Thyroid gland (tissue), 4 donors: ENCODE data around the gene PFDN1.

Source experiments
- POLR2A ChIP-seq, 2 donors: fragments of 450-650 bp; IDR thresholded peaks; one replicate each; pipeline ENCODE4 v1.6.1; 2017; ENCODE audit warnings: antibody characterized with exemption in 2 of 2, mild to moderate bottlenecking in 2 of 2, moderate library complexity in 1 of 2
- TF ChIP-seq, protein P1 (sequence below), 6 experiments: fragments of 200-600 bp in 3 of 6; fragments of 450-650 bp in 3 of 6; sonication (generic) in 3 of 6; IDR thresholded peaks; one replicate each; pipeline ENCODE4 v1.5.1; 2016 to 2019; ENCODE audit warnings: antibody characterized with exemption in 6 of 6, mild to moderate bottlenecking in 2 of 6, inconsistent platforms in 1 of 6, moderate library complexity in 1 of 6

DNA sequence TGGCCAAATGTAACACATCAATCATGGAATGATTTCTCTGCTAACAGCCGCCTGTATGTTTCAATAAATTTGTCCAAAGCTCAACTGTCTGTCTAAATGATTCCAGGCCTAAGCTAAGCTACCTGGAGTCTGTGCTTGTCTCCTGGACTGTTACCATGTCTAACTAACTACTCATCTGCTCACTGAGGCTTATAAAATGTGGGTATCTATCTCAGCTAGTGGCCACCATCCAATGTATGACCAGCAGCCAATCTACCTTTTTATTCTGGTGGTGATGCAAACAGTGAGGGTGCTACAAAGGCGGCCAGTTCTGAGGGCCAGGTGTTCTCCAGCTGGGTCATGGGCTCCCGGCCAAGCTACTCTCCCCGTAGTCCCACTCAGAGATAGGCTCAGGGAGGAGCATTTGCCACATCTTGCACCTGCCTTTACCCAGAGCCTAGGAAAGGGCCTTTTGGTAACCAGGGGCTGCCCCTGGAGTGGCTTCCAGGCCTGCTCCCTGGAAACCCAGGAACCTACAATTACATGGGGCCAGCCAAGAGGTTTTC, 59.1 kb downstream of the PFDN1 start:
- TF ChIP-seq, protein P1, sequence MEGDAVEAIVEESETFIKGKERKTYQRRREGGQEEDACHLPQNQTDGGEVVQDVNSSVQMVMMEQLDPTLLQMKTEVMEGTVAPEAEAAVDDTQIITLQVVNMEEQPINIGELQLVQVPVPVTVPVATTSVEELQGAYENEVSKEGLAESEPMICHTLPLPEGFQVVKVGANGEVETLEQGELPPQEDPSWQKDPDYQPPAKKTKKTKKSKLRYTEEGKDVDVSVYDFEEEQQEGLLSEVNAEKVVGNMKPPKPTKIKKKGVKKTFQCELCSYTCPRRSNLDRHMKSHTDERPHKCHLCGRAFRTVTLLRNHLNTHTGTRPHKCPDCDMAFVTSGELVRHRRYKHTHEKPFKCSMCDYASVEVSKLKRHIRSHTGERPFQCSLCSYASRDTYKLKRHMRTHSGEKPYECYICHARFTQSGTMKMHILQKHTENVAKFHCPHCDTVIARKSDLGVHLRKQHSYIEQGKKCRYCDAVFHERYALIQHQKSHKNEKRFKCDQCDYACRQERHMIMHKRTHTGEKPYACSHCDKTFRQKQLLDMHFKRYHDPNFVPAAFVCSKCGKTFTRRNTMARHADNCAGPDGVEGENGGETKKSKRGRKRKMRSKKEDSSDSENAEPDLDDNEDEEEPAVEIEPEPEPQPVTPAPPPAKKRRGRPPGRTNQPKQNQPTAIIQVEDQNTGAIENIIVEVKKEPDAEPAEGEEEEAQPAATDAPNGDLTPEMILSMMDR (IDR thresholded peaks at IDR 0.05) = no peak
- TF ChIP-seq POLR2A (IDR thresholded peaks at IDR 0.05) = no peak
